GM12801 (cell line): ENCODE results near the gene KRT5.

ENCODE experiments used
- TF ChIP-seq, protein P1 (sequence below): IDR thresholded peaks from one replicate; pipeline ENCODE4 v1.5.1; 2011; ENCODE audit warnings: control low read depth; ENCODE audit not compliant: insufficient read length; ENCODE audit errors: extremely low read depth

KRT5 gene

DNA sequence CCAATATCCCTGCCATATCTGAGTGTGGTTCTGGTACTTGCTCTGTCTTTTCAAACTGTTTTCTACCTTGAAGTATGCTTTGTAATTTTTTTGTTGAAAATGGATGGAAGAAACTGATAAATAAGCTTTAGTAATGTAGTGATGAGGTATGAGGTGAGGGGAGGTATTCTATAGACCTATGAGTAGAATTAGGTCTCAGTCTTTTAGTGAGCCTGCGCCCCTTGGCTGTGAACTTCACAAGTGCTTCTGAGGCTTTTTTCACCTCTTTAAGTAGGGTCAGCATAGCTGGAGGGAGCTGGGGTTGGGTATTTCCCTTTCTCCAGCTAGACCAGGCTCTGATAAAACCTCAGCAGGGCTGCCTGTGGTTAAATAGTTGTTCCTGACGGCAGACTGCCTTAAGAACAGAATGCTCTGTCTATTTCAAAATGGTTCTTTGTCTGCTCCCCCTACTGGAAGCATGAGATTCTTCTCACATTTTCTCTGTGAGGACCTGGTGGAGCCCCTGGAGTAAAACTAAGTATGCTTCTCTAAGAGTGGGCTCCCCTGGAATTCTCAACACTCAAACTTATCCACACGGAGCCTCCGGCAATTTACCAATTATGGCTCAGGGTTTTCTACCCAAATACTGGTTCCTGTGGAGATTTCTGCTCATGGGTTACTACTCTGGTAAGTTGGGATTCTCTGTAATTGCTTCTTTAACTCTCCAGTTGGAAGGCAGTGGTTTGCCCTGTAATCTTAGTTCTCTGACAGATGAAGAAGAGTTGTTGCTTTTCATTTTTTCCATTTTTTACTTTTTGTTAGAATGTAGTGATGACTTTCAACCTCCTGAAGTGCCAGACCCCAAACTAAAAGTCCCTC, 13.1 kb downstream of the KRT5 start:
- TF ChIP-seq, protein P1, sequence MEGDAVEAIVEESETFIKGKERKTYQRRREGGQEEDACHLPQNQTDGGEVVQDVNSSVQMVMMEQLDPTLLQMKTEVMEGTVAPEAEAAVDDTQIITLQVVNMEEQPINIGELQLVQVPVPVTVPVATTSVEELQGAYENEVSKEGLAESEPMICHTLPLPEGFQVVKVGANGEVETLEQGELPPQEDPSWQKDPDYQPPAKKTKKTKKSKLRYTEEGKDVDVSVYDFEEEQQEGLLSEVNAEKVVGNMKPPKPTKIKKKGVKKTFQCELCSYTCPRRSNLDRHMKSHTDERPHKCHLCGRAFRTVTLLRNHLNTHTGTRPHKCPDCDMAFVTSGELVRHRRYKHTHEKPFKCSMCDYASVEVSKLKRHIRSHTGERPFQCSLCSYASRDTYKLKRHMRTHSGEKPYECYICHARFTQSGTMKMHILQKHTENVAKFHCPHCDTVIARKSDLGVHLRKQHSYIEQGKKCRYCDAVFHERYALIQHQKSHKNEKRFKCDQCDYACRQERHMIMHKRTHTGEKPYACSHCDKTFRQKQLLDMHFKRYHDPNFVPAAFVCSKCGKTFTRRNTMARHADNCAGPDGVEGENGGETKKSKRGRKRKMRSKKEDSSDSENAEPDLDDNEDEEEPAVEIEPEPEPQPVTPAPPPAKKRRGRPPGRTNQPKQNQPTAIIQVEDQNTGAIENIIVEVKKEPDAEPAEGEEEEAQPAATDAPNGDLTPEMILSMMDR, result no peak

- TF ChIP-seq, protein P1, result no peak
Measured at GRCh38 chr12:52502877-52503276, 17.3 kb downstream of the KRT5 start.

DNA sequence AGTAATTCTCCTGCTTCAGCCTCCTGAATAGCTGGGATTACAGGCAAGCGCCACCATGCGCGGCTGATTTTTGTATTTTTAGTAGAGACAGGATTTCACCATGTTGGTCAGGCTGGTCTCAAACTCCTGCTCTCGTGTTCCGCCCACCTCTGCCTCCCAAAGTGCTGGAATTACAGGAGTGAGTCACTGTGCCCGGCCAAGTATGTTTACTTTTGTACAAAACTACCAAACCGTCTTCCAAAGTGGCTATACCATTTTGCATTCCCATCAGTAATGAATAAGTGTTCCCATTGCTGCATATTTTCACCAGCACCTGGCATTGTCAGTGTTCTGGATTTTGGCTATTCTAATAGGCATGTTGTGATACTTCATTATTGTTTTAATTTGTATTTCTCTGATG, 18.7 kb downstream of the KRT5 start:
- TF ChIP-seq, protein P1, result no peak

DNA sequence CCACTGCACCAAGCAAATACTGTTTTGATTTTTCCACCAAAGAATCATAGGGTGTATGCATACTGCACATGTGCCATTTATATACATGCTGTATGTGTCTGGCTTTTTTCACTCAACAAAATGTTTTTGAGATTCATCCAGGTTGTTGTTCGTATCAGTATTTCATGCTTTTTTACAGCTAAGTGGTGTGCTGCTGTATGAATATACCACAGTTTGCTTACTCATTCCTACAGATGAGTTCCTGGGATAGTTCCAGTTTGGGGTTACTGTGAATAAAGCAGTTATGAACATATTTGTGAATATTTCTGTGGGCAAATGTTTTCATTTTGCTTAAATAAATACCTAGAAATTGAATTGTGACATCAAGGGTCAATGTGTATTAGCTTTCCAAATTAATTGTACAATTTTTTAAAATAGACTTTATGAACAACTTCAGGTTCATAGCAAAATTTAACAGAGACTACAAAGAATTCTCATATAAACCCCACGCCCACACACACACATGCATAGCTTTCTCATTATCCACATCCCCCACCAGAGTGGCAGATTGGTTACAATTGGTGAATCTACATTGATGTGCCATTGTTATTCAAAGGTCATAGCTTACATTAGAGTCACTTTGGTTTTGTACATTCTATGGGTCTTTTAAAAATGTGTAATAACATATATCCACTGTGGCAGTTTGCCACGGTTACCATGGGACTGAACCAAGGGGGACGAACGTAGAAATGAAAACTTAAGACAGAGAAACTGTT, 20.2 kb downstream of the KRT5 start:
- TF ChIP-seq, protein P1, result no peak

- TF ChIP-seq, protein P1, result no peak
Measured at GRCh38 chr12:52498946-52499345, 21.2 kb downstream of the KRT5 start.

DNA sequence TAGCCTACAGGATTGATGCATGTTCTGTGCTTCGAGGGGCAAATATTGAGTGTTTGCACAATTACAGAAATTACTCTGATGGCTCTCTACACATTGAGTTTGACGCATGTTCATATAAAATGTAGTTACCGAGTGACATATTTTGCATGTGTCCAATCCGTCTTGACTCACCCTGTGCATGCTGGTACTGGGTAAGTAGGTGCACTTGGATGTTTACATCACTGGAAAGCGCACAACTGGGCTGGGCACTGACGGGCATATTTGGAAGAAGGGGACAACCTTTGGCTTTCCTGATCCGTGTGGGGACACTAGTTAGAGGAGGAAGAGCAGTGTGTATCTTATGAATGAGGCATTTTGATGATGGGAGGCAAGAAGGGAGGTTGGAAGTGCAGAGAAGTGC, 22.2 kb downstream of the KRT5 start:
- TF ChIP-seq, protein P1, result no peak

DNA sequence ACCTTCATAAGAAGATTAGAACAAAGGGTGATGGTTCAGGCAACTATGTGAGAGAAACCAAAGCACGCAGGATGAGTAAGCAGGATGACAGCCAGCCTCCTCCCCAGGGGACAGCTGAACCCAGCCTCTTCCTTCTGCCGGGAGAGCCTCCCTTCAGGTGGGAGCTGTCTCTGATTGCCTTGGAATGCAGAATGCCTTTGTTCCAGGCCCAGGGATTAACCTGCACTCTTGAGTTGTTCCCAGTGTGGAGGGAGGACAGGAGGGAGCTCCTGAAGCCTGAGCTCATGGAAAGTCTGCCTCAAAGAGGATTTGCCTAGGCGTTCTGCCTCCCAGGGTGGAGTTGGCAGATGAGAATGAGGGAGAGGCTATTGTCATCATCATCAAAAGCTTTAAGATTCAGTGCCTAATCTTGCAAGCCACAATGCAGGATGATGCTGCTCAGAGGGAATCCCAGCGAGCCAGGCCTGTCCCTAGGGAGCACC, 23.6 kb downstream of the KRT5 start:
- TF ChIP-seq, protein P1, result no peak
